Prostate gland (tissue), 2 donors: ENCODE results near the gene TLCD4. TPM values are rescaled to one million over a fixed set of nuclear protein-coding genes. Genes with fewer than 3 reads are reported as not detected.

Experiments
- DNase-seq: peaks from one replicate; pipeline ENCODE4 v3.0.0-alpha.2; 2019; ENCODE audit warnings: low spot score
- H3K27ac ChIP-seq, 2 donors: fragments of 200-600 bp; sonication (generic); 2 replicates each; pipeline ENCODE4 v1.5.1; 2017 to 2019
- H3K27me3 ChIP-seq: fragments of 200-600 bp; sonication (generic); replicated peaks from 2 replicates; pipeline ENCODE4 v1.5.1; 2019; ENCODE audit not compliant: insufficient read depth
- H3K36me3 ChIP-seq, 2 donors: fragments of 200-600 bp; sonication (generic); 1 replicate in 1 of 2; 2 replicates in 1 of 2; pipeline versions ENCODE4 v1.5.1 to v1.8.1; 2017 to 2019
- H3K4me1 ChIP-seq: fragments of 200-600 bp; sonication (generic); replicated peaks from 2 replicates; pipeline ENCODE4 v1.5.1; 2019
- H3K4me3 ChIP-seq, 2 donors: fragments of 200-600 bp; sonication (generic); 2 replicates each; pipeline ENCODE4 v1.5.1; 2017 to 2019
- H3K9me3 ChIP-seq: fragments of 200-600 bp; sonication (generic); 2 replicates; pipeline ENCODE4 v1.5.1; 2017
- POLR2A ChIP-seq: fragments of 450-650 bp; IDR thresholded peaks from one replicate; pipeline ENCODE4 v1.6.1; 2016; ENCODE audit warnings: antibody characterized with exemption, mild to moderate bottlenecking
- POLR2AphosphoS5 ChIP-seq: sonication (generic); formaldehyde crosslinking; IDR thresholded peaks from one replicate; pipeline ENCODE4 v1.6.1; 2017; ENCODE audit warnings: antibody characterized with exemption
- WGBS: methylation state at CpG from one replicate; pipeline ENCODE4 v1.1.5; 2018; 5-methylcytosine and 5-hydroxymethylcytosine counted together
- intact Hi-C: fragments of 100-400 bp; cut with DNase I; formaldehyde crosslinking; loops from one replicate; pipeline ENCODE4 v1.14.2; 2022
- total RNA-seq, 2 donors: library from RNA; depleted of rRNA; stranded (reverse); fragments of >200 nt; gene quantifications; one replicate each; pipeline ENCODE4 v1.1.0, GENCODE V29; 2016
- TF ChIP-seq, protein P1 (sequence below), 4 experiments: fragments of 200-600 bp in 2 of 4; fragments of 450-650 bp in 2 of 4; sonication (generic) in 2 of 4; IDR thresholded peaks; 1 replicate in 3 of 4; 2 replicates in 1 of 4; pipeline ENCODE4 v1.5.1; 2016 to 2019; ENCODE audit warnings: antibody characterized with exemption in 4 of 4, mild to moderate bottlenecking in 2 of 4, moderate library complexity in 2 of 4

Gene TLCD4
- total RNA-seq, 2 donors from 2014 or later, result 6.5 to 7.6 TPM

DNA sequence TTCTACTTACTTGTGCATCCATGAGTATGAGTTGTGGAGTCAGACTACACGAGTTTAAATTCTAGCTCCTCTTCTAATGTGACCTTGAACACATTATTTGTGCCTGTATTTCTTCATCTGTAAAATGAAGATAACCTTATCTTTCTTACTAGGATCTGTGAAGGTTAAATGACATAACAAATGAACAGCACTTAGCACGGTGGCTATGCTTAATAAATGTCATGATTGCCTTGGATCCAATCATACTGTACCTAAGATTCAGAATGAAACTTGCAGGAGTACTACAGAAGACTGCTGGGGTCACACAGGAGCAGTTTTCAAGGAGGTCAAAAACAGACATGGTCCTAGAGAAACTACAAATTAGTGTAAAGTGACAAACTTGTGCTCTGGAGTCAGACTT lies 22.2 kb upstream of the TLCD4 start:
- intact Hi-C loops, result no loop called here
- no peaks in the 10 kb centered on the region for H3K27me3 ChIP-seq
- no peak overlapping the region for H3K27ac ChIP-seq
- H3K9me3 ChIP-seq, result no peaks in the 10 kb centered on the region
- H3K36me3 ChIP-seq, result no peaks in the 10 kb centered on the region
- TF ChIP-seq, protein P1, sequence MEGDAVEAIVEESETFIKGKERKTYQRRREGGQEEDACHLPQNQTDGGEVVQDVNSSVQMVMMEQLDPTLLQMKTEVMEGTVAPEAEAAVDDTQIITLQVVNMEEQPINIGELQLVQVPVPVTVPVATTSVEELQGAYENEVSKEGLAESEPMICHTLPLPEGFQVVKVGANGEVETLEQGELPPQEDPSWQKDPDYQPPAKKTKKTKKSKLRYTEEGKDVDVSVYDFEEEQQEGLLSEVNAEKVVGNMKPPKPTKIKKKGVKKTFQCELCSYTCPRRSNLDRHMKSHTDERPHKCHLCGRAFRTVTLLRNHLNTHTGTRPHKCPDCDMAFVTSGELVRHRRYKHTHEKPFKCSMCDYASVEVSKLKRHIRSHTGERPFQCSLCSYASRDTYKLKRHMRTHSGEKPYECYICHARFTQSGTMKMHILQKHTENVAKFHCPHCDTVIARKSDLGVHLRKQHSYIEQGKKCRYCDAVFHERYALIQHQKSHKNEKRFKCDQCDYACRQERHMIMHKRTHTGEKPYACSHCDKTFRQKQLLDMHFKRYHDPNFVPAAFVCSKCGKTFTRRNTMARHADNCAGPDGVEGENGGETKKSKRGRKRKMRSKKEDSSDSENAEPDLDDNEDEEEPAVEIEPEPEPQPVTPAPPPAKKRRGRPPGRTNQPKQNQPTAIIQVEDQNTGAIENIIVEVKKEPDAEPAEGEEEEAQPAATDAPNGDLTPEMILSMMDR (IDR thresholded peaks at IDR 0.05), result no peak
- TF ChIP-seq POLR2AphosphoS5 (no peak), POLR2A (no peak)
- H3K4me3 ChIP-seq, result no peak overlapping the region
- no peak for DNase-seq
- H3K4me1 ChIP-seq, result no peaks in the 10 kb centered on the region
- 68% methylated on average over 2 of the region's 2 CpGs for WGBS

DNA sequence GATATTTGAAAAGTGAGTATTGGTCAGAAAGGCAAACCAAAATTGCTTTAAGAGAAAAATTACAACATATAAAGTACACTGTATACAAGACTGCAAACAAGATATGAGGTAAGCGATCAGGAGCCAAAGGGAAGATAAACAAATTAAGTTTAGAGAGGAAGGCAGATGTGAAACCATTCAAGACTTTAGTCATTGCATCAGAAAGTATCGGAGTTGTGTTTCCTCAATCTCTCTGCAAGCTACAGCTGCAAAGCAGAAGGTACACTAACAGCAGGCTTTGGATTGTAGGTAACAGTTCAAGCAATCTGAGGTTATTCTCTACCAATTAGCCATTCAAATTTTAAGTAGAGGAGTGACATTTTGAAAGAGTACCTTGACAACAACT lies 21.3 kb upstream of the TLCD4 start:
- no peak overlapping the region for H3K27ac ChIP-seq
- H3K27me3 ChIP-seq, result no peaks in the 10 kb centered on the region
- H3K4me1 ChIP-seq, result no peaks in the 10 kb centered on the region
- H3K4me3 ChIP-seq, result no peak overlapping the region
- WGBS, result 49% methylated on average over 2 of the region's 2 CpGs
- intact Hi-C loops, result no loop called here
- H3K9me3 ChIP-seq, result no peaks in the 10 kb centered on the region
- no peaks in the 10 kb centered on the region for H3K36me3 ChIP-seq
- peak; percentile 33 for TF ChIP-seq POLR2AphosphoS5
- TF ChIP-seq, protein P1 (IDR thresholded peaks at IDR 0.05), result no peak
- no peak for DNase-seq

DNA sequence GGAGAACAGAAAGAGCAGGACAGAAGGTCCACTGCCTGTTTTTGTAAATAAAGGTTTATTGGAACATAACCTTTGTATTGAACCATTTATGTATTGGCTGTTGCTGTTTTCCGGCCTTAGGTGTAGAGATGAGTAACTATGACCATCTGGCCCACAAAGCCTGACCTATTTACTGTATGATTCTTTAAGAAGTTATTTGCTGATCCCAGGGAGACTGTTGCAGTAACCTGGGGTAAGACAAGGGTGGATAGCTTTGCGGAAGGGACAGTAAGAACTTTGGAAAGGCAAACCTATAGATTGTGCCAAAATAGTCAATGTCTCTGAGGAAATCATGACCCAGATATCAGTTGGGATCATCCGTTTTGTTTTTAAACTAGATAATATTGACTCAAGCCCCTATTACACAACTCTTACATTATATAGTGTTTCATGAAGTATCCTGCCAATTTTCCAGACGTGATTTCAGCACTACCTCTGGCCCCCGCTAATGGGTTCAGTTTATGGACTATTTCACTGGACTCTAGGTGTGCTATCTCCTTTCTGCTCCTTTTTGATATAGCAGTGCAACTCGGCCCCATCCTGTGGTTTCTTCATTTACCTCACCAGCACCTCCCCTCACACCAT lies 20.8 kb upstream of the TLCD4 start:
- TF ChIP-seq, protein P1 (IDR thresholded peaks at IDR 0.05), result no peak
- no peak for TF ChIP-seq POLR2AphosphoS5
- no peaks in the 10 kb centered on the region for H3K9me3 ChIP-seq
- DNase-seq, result no peak
- no peaks in the 10 kb centered on the region for H3K27me3 ChIP-seq
- intact Hi-C loops, result no loop called here
- no peaks in the 10 kb centered on the region for H3K4me1 ChIP-seq
- H3K4me3 ChIP-seq, result no peak overlapping the region
- no peak overlapping the region for H3K27ac ChIP-seq
- H3K36me3 ChIP-seq, result no peaks in the 10 kb centered on the region
- 63% methylated on average over 6 of the region's 6 CpGs for WGBS

DNA sequence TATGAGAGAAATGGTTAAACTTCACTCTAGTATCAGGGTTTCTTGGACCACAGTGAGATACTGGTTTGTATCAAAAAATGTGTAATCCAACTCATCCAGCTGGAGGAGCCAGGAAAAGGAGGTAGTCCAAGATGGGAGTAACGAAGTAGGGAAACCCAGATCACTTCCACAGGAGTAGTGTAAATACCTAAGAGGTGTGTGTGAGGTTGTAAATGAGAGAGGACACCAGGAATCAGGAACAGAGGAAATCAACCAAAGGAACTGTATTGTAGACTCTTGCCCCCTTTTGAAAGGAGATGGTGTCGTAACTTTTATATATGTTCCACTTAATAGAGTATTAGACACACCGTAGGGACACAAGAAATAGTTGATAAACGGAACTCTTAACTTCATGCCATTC lies 19.7 kb upstream of the TLCD4 start:
- no peaks in the 10 kb centered on the region for H3K36me3 ChIP-seq
- 80% methylated on average over 4 of the region's 4 CpGs for WGBS
- no peaks in the 10 kb centered on the region for H3K9me3 ChIP-seq
- no peaks in the 10 kb centered on the region for H3K27me3 ChIP-seq
- no peak for TF ChIP-seq POLR2A
- TF ChIP-seq POLR2AphosphoS5, result no peak
- TF ChIP-seq, protein P1 (IDR thresholded peaks at IDR 0.05), result no peak
- intact Hi-C loops, result no loop called here
- no peak overlapping the region for H3K4me3 ChIP-seq
- H3K27ac ChIP-seq, result no peak overlapping the region
- DNase-seq, result no peak
- H3K4me1 ChIP-seq, result no peaks in the 10 kb centered on the region

DNA sequence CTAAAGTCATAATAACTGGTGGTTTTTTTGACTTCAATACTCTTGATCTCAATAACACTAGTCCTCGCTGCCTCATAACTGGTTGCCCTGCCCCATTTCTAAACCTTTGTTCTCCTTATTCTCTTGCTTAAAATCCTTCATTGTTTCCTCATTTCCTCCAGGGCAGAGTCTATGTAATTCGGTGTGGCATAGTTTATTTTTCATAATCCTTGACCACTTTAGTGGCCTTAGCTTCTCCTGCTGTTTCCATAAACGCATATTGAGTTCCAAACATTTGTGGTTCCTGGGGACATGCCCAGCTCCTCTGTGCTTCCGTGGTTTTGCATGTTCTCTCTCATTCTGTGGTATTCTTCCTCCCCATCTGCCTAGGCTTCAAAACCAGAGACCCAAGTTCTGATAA lies 19.0 kb upstream of the TLCD4 start:
- H3K4me3 ChIP-seq, result no peak overlapping the region

More for the DNA sequence above, 19.0 kb upstream of the TLCD4 start:
- no peaks in the 10 kb centered on the region for H3K27me3 ChIP-seq
- TF ChIP-seq POLR2AphosphoS5 (no peak), POLR2A (no peak)
- TF ChIP-seq, protein P1 (IDR thresholded peaks at IDR 0.05), result no peak
- no peak overlapping the region for H3K27ac ChIP-seq
- 73% methylated on average over 4 of the region's 4 CpGs for WGBS
- H3K9me3 ChIP-seq, result no peaks in the 10 kb centered on the region
- no peak for DNase-seq
- H3K4me1 ChIP-seq, result no peaks in the 10 kb centered on the region
- H3K36me3 ChIP-seq, result no peaks in the 10 kb centered on the region
- intact Hi-C loops, result no loop called here
